ENCODE data around the gene FOXI1.

DNA sequence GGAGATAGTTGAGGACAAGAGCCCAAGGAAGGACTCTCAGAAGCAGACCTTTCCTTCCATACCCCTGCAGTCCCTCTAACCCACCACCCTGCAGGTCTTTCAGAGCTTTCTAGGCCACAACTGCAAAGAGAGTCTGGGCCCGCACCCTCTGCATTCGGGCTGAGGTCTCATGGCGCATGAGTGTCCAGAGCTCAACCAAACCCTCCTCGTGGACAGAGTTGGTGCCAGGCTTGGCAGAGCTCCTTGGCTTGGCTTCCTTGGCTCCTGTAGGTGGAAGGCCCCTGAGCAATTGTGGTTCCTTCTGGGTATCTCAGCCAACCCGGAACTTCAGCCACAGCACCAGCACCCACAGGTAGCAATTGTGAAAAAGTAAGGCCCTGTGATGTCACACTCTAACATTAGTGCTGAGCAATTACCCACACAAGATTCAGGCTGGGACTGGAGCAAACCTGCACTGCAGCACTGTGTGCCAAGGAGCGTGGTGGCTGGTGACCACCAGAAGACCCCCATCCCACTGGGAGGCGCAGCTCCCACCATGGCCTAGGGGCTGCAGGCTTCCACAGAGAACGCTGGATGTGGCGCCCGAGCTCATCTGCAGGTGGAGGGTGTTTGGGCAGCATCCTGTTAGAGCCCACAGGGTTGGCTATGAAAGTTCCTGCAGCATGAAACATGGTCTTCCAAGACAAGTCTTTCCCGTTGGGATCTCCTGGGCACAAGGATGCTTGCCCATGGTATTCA lies 38.8 kb downstream of the FOXI1 start:
- TF ChIP-seq, protein P1, sequence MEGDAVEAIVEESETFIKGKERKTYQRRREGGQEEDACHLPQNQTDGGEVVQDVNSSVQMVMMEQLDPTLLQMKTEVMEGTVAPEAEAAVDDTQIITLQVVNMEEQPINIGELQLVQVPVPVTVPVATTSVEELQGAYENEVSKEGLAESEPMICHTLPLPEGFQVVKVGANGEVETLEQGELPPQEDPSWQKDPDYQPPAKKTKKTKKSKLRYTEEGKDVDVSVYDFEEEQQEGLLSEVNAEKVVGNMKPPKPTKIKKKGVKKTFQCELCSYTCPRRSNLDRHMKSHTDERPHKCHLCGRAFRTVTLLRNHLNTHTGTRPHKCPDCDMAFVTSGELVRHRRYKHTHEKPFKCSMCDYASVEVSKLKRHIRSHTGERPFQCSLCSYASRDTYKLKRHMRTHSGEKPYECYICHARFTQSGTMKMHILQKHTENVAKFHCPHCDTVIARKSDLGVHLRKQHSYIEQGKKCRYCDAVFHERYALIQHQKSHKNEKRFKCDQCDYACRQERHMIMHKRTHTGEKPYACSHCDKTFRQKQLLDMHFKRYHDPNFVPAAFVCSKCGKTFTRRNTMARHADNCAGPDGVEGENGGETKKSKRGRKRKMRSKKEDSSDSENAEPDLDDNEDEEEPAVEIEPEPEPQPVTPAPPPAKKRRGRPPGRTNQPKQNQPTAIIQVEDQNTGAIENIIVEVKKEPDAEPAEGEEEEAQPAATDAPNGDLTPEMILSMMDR (IDR thresholded peaks at IDR 0.05 in 4 of 5, conservative IDR thresholded peaks at IDR 0.05 in 1 of 5), result no peak
- no peak for TF ChIP-seq POLR2A (IDR thresholded peaks at IDR 0.05)
